GM12878 (cell line): Measurements from ENCODE around the gene SYNM.

Experiments
- POLR2AphosphoS5 ChIP-seq: IDR thresholded peaks from 2 replicates; pipeline ENCODE4 v1.6.1; 2011; ENCODE audit warnings: mild to moderate bottlenecking, low read length, inconsistent platforms
- RCOR1 ChIP-seq: conservative IDR thresholded peaks from 2 replicates; pipeline ENCODE4 v1.6.1; 2012; ENCODE audit warnings: low read depth, low read length, improper control_type of control experiment

- TF ChIP-seq POLR2AphosphoS5 (no peak), RCOR1 (no peak)
These were observed 8.8 kb downstream of the SYNM start for GRCh38 chr15:99113547-99114271.
